ENCODE results near the gene ADAMTS16.
A peak's percentile ranks its signal among the peaks of the same experiment; 100 is the strongest.

ADAMTS16 gene

DNA sequence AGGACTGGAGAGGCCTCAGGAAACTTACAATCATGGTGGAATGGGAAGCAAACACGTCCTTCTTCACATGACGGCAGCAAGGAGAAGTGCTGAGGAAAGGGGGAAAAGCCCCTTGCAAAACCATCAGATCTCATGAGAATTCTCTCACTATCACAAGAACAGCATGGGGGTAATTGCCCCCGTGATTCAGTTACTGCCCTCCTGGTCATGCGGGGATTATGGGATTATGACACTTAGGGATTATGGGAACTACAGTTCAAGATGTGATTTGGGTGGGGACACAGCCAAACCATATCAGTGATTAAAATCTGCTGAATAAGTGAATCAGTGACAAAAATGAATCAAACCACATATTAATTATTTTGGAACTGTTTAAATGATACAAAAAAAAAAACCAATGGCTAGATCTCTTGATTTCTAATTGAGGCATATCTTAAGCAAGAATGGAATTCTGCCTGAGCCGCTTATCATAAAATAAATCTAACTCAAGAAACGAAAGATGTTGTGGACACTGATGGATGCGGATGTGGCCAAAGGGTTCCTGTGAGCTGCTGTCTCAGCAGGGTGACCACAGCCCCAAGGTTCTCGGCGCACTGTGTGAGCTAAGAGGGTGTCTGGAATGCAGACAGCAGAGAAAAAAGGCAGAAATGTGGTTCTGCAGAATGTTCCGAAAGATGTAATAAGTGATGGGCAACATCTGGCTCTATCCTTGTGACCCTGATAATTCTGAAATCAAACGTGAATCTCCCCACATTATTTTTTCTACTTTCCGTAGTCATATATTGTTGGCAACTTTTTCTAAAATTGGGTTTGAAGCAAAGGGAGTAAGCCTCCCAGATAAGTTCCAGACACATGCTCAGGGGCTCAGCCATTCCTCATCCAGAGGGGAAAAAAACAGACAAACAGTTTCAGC is 175.2 kb downstream of the ADAMTS16 start:
- DNase-seq, result no peak

DNA sequence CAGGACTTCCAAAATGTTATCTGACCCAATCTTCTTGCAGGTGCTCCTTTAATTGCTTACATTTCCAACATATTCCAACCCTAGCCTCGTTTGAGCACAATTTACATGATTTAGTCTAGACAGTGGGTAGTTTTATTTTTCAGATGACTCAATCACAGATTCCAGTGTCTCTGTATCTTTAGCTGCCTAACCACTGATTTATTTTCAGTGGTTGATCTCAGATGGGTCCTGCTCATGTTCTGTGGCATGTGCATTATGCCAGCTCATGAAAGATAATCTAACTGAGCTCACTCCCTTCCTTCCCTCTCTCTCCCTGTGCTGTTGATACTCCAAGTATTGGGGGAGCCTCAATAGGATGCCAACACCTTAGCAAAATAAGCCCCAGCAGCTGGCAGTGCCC is 176.2 kb downstream of the ADAMTS16 start:
- DNase-seq, result peak in 2 of 58 donors; percentile 10 to 34

DNA sequence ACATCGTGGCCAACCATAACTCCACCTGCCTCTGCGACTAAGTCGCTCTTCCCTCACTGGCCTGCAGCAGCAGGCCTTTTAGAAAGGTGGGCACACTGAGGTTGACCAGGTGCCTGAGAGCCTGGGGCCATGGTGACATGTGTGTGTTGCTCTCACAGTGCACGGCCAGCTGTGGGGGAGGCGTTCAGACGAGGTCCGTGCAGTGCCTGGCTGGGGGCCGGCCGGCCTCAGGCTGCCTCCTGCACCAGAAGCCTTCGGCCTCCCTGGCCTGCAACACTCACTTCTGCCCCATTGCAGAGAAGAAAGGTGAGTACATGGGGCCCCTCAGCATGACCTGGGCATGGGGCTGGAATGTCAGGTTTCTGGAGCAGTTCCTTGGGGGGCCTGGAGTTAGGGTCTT is 177.8 kb downstream of the ADAMTS16 start:
- DNase-seq, result no peak

DNA sequence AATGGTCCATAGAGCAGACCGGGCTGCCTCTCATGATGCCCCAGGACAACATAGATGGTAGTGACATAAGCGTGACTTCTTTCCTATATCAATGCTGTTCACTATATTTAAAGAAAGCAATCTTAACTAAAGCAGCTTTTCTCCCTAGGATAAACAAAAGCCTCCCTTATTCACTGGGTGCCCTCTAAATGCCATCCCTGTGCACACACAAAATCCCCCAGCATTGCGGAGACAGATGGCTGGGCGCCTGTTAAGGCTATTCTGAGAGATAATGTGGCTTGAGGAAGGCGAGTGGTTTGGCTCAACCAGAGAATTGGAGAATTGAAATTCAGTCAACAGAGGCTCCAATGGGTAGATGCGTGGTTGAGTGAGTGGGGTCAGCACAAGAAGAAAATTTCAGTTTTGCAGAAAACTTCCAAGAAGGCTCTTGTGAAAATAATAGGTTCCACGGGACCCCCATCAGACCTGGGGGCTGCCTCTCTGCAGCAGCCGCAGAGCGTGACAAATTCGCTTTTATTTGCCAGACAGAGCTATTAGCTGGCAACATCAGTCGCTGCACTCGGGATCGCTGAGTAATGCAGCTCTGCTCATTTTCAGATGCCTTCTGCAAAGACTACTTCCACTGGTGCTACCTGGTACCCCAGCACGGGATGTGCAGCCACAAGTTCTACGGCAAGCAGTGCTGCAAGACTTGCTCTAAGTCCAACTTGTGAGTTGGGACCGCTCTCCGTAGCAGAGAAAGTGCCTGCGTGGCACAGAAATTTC is 178.5 kb downstream of the ADAMTS16 start:
- peak in 8 of 58 donors; percentile 14 to 39 (median 28) for DNase-seq

DNA sequence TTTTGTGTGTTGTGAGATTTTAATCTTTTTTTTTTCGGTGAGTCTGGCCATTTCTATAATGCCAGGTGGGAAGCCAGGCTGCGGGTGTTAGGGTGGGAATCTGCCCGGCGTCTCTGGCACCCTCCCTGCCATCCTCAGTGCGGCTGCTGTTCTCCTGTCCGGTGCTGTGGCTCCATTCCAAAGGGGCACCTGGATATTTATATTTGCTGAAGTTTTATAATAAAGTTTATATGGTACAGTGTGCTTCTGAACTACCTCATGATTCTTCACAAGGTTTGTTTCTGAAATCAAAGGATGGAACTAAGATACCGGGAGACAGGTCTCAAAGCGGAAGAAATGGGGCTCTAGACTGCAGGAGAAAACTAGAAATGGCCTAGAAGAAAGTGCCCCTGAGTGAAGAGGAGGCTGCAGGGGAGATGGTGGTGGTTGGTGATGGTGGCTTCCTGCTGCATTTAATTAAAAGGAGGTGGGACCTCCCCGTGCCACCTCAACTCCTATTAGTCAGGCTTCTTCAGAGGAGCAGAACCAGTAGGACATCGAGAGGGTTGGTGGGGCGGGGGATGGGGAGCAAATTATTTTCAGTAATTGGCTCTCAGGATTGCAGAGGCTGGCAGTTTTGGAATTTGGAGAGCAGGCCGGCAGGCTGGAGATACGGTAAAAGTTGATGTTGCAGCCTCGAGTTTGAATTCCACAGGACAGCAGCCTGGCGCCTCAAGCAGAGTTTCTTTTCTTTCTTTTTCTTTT is 180.1 kb downstream of the ADAMTS16 start:
- DNase-seq, result no peak

DNA sequence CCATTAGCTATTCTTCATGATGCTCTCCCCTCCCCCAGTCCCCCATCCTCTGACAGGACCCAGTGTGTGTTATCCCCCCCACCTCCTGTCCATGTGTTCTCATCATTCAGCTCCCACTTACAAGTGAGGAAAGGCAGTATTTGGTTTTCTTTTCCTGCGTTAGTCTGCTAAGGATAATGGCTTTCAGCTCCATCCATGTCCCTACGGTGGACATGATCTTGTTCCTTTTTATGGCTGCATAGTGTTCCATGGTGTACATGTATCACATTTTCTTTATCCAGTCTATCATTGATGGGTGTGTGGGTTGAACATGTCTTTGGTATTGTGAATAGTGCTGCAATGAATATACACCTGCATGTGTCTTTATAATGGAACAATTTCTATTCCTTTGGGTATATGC is 181.0 kb downstream of the ADAMTS16 start:
- DNase-seq, result no peak

DNA sequence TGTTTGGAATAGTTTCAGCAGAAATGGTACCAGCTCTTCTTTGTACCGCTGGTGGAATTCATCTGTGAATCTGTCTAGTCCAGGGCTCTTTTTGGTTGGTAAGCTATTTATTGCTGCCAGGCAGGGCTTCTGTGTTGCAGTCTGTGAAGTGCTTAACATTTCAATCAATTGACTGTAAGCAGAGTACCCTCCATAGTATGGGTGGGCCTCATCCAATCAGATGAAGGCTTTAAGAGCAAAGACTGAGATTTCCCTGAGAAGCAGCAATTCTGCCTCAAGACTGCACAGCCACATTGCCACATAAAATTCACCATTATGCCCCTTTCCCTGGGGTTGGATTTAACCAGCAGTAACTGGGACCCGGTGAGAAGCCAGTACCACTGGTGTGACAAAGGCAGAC is 183.4 kb downstream of the ADAMTS16 start:
- no peak for DNase-seq

DNA sequence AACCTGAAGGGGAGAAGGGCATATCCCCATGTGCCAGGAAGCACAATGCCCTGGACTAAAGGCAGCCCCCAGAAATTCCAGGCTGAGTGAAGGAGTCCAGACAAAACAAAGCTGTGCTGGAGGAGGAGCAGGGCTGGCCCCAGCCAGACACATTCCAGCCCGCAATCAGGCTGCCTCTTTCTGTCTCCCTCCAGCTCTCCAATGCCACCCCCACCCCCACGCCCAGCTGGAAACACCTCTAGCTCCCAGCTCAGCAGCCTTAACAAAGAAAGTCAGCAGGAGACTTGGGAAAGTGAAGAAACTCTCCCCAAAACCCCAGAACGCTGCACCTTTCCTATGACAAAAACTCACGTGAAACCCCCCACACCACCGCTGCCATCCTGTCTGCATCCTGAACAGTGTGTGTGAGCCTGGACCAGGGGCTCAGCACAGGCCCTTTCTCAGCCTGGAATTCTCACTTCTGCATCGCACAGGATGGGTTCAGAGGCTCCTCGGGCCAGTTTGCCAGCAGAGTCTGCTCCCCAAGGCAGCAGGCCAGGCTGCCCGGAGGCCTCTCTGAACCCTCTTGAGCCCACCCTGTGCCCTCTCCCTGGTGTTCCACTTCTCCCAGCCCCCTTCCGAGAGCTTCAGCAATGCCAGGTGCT is 186.1 kb downstream of the ADAMTS16 start:
- DNase-seq, result no peak

DNA sequence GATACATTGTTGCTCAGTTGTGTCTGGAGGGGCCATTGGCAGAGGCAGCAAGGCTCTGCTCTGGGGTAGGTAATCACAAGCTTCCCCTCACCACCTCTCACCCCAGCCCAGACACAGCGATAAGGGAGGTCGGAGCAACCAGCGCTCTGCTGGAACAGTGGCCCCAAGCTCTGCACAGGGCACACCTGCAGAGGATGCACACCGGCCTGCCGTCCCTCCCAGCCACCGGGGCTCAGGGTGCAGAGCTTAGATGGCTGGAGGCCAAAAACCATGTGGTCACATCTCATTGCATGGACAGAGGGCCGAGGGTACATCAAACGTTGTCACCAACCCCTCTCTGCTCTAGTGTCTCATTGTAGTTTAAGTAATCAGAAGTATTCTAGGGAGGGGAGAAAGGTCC is 187.0 kb downstream of the ADAMTS16 start:
- no peak for DNase-seq

DNA sequence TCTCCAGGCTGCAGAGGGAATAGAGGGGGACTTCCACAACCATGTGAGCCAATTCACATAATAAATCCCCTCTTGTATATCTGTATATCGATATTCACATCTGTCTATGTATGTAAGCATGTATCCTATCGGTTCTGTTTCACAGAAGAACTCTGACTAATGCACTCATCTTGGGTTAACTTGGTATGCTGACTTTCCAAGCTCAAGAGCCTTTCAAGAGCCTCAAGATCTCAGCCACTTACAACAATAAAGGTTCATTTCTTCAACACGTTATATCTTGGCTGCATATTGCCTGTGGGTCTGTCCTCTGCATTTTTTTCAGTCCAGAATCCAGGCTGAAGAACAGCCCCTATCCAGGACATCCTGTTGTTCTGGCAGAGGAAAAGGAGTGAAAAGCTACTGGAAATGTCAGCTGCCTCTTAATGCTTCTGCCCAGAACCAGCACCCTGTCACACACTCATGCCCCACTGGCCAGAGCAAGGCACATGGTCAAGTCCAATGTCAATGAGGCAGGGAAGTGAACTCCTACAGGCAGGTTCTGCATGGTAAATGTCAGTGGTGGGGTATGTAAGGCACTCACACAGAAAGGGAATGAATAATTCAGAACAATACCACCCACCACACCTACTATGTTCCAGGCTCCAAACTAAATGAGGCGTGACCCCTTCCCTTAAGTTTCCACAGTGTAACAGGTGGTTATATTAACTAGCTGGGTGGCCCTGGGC is 190.8 kb downstream of the ADAMTS16 start:
- DNase-seq, result no peak

DNA sequence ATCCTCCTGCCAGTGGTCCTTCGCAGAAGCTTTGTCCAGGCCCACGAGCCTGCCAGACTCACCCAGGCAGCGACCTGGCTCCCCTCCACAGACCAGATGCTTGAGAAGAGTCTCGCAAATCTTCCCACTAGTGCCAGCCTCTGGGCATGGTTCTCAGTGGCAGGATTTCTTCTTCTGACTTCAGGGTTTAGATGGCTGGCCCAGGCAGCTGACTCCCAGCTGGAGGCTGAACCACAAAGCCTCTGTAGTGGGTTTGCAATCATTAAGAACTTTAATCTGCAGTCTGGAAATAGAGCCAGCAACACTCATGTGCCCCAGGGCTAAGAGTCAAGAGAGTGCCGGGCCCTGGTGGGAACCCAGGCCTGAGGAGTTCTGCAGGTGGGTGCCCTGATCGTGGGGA is 191.7 kb downstream of the ADAMTS16 start:
- DNase-seq, result peak in 1 of 58 donors; percentile 11

DNA sequence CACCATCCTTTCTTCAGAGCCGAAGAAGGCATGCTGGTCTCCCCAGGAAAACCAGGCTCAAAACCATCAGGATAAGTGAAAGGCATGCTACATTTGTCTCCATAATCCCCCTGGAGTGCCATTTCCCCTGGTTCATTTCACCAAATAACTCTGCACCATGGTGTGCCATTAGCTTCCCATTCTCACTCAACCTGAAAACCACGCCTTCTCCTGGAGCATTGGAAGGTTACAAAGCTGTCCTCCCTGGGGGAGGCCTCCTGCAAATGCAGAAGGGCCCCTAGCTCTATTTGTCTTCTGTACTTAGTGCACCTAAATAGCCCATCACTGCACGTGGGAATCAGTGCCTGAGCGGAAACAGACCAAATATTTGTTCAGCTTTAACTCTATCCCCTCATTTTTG is 192.2 kb downstream of the ADAMTS16 start:
- no peak for DNase-seq

DNA sequence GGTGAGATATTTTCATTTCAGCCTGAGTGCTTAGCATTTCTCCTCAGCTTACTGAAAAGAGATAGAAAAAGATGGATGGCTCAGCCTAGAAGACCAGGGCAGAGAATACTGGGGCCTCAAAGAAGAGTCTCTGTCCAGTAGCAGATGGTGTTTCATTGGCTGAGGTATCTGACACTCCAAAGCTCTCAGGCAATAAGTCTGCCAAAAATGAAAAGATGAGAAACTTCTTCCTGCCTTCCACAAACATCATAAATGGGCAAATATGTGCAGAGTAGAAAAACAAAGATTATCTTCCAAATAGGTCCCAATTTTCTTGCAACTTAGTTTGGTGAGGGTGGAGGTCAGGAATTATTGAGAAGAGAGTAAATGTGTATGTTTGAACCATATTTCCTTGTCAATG is 195.0 kb downstream of the ADAMTS16 start:
- DNase-seq, result no peak

DNA sequence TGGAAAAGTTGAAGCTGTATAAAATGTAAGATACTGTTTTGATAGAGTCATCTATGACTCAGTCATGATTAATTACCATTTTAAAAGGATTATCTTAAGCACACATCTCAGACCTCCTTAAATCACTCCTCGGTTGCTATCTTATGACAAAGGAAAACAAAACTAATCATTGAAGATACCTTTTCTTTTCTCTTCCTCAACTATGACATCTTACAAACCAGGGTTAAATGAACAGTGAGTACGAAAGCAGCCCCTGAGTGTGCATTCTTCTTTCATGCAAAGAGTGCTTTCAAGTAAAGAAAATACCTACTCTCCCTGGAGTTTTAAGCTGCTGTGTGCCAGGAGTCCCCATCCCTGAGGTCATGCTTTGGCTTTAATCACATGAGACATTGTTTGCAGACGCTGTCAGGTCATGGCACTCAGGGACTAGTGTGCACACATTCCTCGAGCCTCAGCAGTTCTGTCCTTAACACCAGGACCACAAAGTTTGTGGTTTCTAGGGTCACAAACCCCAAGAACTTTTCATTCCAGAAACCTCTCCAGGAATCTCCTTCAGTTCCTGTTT is 195.7 kb downstream of the ADAMTS16 start:
- DNase-seq, result no peak

DNA sequence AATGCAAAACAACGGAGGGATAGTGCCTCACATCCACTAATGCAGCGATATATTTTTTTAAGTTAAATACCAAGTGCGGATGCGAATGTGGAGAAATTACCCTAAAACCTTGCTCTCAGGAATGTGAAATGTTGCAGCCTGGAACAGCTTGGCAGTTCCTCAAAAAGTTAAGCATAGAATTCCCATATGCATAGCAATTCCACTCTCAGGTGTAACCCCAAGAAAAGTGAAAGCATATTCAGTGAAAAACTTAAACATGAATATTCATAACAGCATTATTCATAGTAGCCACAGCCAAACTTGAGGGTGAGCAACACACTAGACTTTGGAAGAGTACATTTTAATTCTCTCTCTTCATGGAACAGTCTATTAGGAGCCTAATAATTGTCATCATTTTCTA is 199.1 kb downstream of the ADAMTS16 start:
- DNase-seq, result no peak

DNA sequence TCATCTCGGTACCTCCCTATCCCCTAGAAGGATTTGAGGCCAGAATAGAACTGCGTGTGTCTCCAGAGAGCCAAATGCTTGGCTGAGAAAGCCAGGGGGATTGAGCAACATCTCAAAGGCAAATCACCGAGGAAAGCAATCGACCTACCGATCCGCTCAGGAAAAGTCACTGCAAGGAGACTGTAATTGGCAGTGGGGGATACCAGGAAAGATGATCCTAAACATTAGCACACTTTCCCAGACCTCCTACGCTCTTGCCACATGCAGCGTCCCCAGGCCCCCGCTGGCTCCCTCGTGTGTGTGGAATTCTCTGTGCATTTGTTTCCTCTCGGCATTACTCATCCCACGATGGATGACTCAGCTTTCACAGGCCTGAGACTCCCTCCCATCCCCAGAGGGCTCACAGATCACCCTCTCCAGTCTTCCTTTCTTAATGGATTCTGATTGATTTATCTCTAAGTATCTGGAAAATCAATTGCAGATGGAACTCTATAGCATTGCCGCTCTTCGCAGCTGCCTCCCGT is 200.1 kb downstream of the ADAMTS16 start:
- peak in 26 of 58 donors; percentile 7 to 64 (median 27) for DNase-seq

DNA sequence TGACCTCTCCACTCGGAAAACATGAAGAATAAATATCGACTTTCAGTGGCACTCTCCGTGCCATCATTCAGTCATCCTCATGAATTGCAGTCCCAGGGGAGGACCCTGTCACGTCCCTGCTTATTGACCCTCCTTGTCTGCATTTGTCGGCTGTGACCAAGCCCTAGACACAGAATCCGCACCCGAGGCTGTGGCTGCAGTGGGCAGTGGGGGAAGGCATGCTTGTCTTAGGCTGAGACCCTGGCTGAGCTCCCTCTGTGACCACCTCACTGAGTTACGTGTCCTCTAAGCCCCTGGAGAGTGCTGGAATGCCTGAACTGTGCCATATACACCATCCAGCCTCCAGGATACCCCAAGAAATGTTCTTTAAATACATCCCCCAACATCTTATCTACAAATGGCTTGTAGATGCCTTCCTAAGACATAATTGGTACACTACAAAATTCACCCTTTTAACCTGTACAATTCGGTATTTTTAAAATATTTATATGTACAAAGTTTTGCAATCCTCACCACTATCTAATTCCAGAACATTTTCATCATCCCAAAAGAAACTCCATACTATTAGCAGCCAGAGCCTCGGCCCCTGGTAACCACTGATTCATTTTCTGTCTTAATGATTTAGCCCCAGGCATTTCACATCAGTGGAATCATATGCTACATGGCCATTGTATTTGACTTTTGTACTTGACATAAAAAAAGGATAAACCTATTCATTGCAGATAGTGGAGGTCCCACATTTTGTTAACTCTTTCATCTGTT is 201.6 kb downstream of the ADAMTS16 start:
- DNase-seq, result no peak

DNA sequence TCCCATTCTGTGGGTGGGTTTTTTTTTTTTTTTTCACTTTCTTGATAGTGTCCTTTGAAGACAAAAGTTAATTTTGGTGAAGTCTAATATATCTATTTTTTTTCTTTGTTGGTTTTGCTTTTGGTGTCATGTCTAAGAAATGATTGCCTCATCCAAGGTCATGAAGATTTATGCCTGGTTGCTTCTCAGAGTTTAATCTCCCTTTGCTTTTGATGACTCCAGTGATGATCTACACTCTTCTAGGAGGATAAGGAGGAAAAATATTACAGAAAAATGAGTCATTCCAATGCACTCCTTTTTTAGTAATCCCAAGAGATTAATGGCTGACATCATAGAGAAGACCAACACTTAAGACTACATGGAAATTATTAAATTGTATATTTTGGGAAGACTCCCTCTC is 202.7 kb downstream of the ADAMTS16 start:
- no peak for DNase-seq

DNA sequence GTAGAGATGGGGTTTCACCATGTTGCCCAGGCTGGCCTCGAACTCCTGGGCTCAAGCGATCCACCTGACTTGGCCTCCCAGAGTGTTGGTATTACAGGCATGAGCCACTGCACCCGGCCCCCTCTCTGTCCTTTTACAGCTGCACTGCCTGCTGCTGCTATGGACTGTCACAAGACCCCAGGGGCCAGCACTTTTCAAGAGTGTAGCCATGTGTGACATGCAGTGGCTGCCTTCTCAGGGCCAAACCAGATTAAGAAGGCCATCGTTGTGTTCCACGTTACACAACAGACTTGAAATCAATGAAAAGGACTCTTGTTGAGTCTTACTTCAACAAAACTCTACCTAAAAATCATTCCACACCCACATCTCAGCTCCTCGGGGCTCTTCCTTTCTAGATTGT is 203.4 kb downstream of the ADAMTS16 start:
- no peak for DNase-seq
